Kidney (tissue), 14 donors: ENCODE measurements around the gene MYT1. TPM values are rescaled to one million over a fixed set of nuclear protein-coding genes. Genes with fewer than 3 reads are reported as not detected.
A peak's percentile ranks its signal among the peaks of the same experiment; 100 is the strongest.
"Not testable (repeated sequence)": the region's sequence is repeated elsewhere in the genome, so short reads cannot be mapped to it uniquely, and the experiment has no call there.

Experiments
- DNase-seq, 5 donors: peaks; one replicate each; pipeline ENCODE4 v3.0.0-alpha.2; 2013 to 2020
- FAIRE-seq: peaks from 2 replicates; lab custom pipeline; 2012; peaks lifted over from hg19 to GRCh38; lab: Jason Lieb, UNC
- H3K27ac ChIP-seq, 2 donors: one replicate each; pipeline ENCODE4 v1.7.0; 2013; ENCODE audit warnings: low read depth in 2 of 2, low read length in 2 of 2, inconsistent platforms in 1 of 2
- H3K27me3 ChIP-seq: one replicate; pipeline ENCODE4 v1.7.1; 2013; ENCODE audit warnings: low read length, inconsistent platforms; ENCODE audit not compliant: control insufficient read depth, insufficient read depth
- H3K36me3 ChIP-seq, 3 donors: one replicate each; pipeline versions ENCODE4 v1.7.0 to v1.7.1; 2013; ENCODE audit warnings: low read length in 3 of 3, control low read depth in 1 of 3, inconsistent platforms in 1 of 3; ENCODE audit not compliant: insufficient read depth in 3 of 3, control insufficient read depth in 2 of 3
- H3K4me1 ChIP-seq, 3 donors: one replicate each; pipeline versions ENCODE4 v1.7.0 to v1.7.1; 2013; ENCODE audit warnings: low read length in 3 of 3, inconsistent platforms in 1 of 3, low read depth in 1 of 3; ENCODE audit not compliant: control insufficient read depth in 2 of 3, insufficient read depth in 2 of 3
- H3K4me3 ChIP-seq, 3 donors: one replicate each; pipeline versions ENCODE4 v1.7.0 to v1.8.1; 2013; ENCODE audit warnings: low read length in 3 of 3, control low read depth in 1 of 3, inconsistent platforms in 1 of 3
- H3K9ac ChIP-seq, 3 donors: one replicate each; pipeline versions ENCODE4 v1.7.0 to v1.7.1; 2013; ENCODE audit warnings: low read length in 3 of 3, control low read depth in 1 of 3, inconsistent platforms in 1 of 3
- H3K9me3 ChIP-seq, 3 donors: one replicate each; pipeline versions ENCODE4 v1.7.0 to v1.7.1; 2013; ENCODE audit warnings: low read length in 3 of 3, control low read depth in 1 of 3, inconsistent platforms in 1 of 3; ENCODE audit not compliant: control insufficient read depth in 2 of 3, insufficient read depth in 1 of 3
- intact Hi-C: fragments of 100-400 bp; cut with DNase I; formaldehyde crosslinking; loops from one replicate; pipeline ENCODE4 v1.11.1; 2022
- polyA plus RNA-seq: library from polyadenylated mRNA; stranded (reverse); fragments of 350-450 nt; fragmentation: Illumina TruSeq; extraction: RNeasy Lipid Tissue Mini Kit (QIAGEN cat#74804); gene quantifications from one replicate; pipeline ENCODE4 v1.2.3, GENCODE V29; 2014; ENCODE audit warnings: low read depth, low replicate concordance; ENCODE audit not compliant: insufficient read depth
- total RNA-seq: library from RNA; stranded (reverse); fragmentation: NEBNext Ultra II Directional; extraction: Animal tissue kit (Norgen Biotek cat#: 25700); gene quantifications from one replicate; pipeline ENCODE4 v1.2.1, GENCODE V29; 2021
- TF ChIP-seq, protein P1 (sequence below): IDR thresholded peaks from 3 replicates; pipeline ENCODE4 v1.5.1; 2012; ENCODE audit warnings: mild to moderate bottlenecking, moderate library complexity, borderline replicate concordance; ENCODE audit not compliant: insufficient read depth; ENCODE audit errors: extremely low read depth
- donor health status: control.
- donor health status: control.
- donor health status: control.
- donor health status: control.
- donor health status: control.
- donor health status: DM: yes; HTN: yes; CAD: no.
- donor health status: Normal renal cell carcinoma (clear cell type).

Gene MYT1
- total and polyA plus RNA-seq, 2 donors from 2014 or later, result not detected

DNA sequence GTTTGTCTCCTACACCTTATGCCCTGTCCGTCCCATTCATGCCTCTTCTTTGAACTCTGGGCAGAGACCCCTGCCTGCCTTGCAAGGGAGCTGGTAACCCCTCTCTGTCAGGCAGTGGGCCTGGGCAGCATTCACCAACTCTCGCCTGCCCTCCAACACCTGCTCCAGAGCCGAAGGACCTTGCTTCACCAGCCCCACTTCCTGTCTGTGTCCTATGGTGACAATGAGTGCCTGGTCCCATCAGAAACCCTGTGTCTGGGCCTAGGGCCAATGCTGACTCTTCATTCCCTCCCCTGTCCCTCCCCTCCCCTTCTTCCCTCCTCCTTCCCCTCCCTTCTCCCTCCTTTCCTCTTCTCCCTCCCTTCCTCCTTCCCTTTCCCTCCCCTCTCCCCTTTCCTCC lies 68.5 kb downstream of the MYT1 start:
- no peaks in the 10 kb centered on the region for H3K36me3 ChIP-seq
- H3K9ac ChIP-seq, result no peak overlapping the region
- FAIRE-seq (no peak), DNase-seq (peak in 1 of 5 donors; percentile 25)
- H3K9me3 ChIP-seq, result no peaks in the 10 kb centered on the region
- TF ChIP-seq, protein P1, sequence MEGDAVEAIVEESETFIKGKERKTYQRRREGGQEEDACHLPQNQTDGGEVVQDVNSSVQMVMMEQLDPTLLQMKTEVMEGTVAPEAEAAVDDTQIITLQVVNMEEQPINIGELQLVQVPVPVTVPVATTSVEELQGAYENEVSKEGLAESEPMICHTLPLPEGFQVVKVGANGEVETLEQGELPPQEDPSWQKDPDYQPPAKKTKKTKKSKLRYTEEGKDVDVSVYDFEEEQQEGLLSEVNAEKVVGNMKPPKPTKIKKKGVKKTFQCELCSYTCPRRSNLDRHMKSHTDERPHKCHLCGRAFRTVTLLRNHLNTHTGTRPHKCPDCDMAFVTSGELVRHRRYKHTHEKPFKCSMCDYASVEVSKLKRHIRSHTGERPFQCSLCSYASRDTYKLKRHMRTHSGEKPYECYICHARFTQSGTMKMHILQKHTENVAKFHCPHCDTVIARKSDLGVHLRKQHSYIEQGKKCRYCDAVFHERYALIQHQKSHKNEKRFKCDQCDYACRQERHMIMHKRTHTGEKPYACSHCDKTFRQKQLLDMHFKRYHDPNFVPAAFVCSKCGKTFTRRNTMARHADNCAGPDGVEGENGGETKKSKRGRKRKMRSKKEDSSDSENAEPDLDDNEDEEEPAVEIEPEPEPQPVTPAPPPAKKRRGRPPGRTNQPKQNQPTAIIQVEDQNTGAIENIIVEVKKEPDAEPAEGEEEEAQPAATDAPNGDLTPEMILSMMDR, result no peak
- H3K27me3 ChIP-seq, result no peaks in the 10 kb centered on the region
- H3K4me1 ChIP-seq, result no peaks in the 10 kb centered on the region
- intact Hi-C loops, result no loop called here
- H3K27ac ChIP-seq, result no peak overlapping the region
- no peak overlapping the region for H3K4me3 ChIP-seq

DNA sequence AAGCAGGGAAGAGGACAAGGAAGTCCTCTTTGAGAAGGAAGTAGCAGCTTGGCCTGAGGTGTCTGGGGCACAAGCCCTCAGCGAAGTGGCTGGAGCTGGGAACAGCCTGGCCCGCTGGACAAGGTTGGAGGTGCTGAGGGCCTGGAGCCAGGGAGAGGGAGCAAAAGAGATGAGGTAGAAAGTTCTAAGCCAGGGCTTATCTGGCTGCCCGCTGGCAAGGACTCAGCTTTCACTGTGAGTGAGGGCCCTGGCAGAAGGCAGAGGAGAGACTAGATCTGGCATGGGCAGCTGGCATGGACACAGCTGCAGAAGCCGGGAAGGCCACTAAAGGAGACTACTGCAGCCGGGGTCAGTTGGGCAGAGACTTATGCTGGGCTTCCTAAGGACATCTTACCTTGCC lies 69.5 kb downstream of the MYT1 start:
- no peak overlapping the region for H3K9ac ChIP-seq
- H3K9me3 ChIP-seq, result no peaks in the 10 kb centered on the region
- FAIRE-seq (no peak), DNase-seq (peak in 1 of 5 donors; percentile 37)
- no peaks in the 10 kb centered on the region for H3K27me3 ChIP-seq
- H3K4me1 ChIP-seq, result no peaks in the 10 kb centered on the region
- intact Hi-C loops, result no loop called here
- H3K36me3 ChIP-seq, result no peaks in the 10 kb centered on the region
- no peak overlapping the region for H3K4me3 ChIP-seq
- TF ChIP-seq, protein P1, result no peak
- no peak overlapping the region for H3K27ac ChIP-seq

- peak in 1 of 5 donors; percentile 49 for DNase-seq
- intact Hi-C loops, result no loop called here
- H3K27ac ChIP-seq, result no peak overlapping the region
These were observed 70.1 kb downstream of the MYT1 start for GRCh38 chr20:64234291-64234791.

GRCh38 chr20:64234921-64235565 lies 70.8 kb downstream of the MYT1 start:
- DNase-seq, result peak in 1 of 5 donors; percentile 51
- intact Hi-C loops, H3K4me3 ChIP-seq, H3K36me3 ChIP-seq, H3K27ac ChIP-seq, H3K27me3 ChIP-seq, H3K9ac ChIP-seq, H3K4me1 ChIP-seq, FAIRE-seq, H3K9me3 ChIP-seq: not testable (repeated sequence)

More at GRCh38 chr20:64234291-64234791, 70.1 kb downstream of the MYT1 start:
- TF ChIP-seq, protein P1, result no peak
- Histone ChIP-seq H3K9ac (no peak overlapping the region), H3K9me3 (no peaks in the 10 kb centered on the region), H3K27me3 (no peaks in the 10 kb centered on the region), H3K4me1 (no peaks in the 10 kb centered on the region), H3K4me3 (no peak overlapping the region), H3K36me3 (no peaks in the 10 kb centered on the region)
- FAIRE-seq, result no peak
